ENCODE results near the gene RFX7.

The RFX7 gene

GRCh38 chr15:56215769-56216168 lies 27.9 kb downstream of the RFX7 start:
- peaks cover 94% of the 10 kb centered on the region for H3K36me3 Mint-ChIP-seq (ENCODE audit: low read depth)
- H3K9me3 Mint-ChIP-seq: peaks cover 86% of the 10 kb centered on the region

GRCh38 chr15:56211960-56212550 lies 31.6 kb downstream of the RFX7 start:
- DNase-seq: no peak
- TF ChIP-seq CTCF (IDR thresholded peaks at IDR 0.05): no peak
- H3K27me3 Mint-ChIP-seq (ENCODE audit: low read depth, poor library complexity): no peaks in the 10 kb centered on the region
- no peak overlapping the region for H3K4me3 Mint-ChIP-seq
- H3K36me3 Mint-ChIP-seq (ENCODE audit: low read depth): peaks cover 96% of the 10 kb centered on the region
- H3K4me1 Mint-ChIP-seq: no peaks in the 10 kb centered on the region
- H3K9me3 Mint-ChIP-seq: peaks cover 89% of the 10 kb centered on the region
- H3K27ac Mint-ChIP-seq: no peak overlapping the region

More at GRCh38 chr15:56215769-56216168, 27.9 kb downstream of the RFX7 start:
- Mint-ChIP-seq H3K4me3 (no peak overlapping the region), H3K27ac (no peak overlapping the region), H3K27me3 (ENCODE audit: low read depth, poor library complexity) (no peaks in the 10 kb centered on the region), H3K4me1 (no peaks in the 10 kb centered on the region)
- DNase-seq: no peak
- TF ChIP-seq CTCF (IDR thresholded peaks at IDR 0.05): no peak

- Mint-ChIP-seq H3K36me3 (ENCODE audit: low read depth) (peaks cover 96% of the 10 kb centered on the region), H3K4me3 (no peak overlapping the region), H3K4me1 (no peaks in the 10 kb centered on the region), H3K27ac (no peak overlapping the region), H3K9me3 (peaks cover 90% of the 10 kb centered on the region), H3K27me3 (ENCODE audit: low read depth, poor library complexity) (no peaks in the 10 kb centered on the region)
- no peak for TF ChIP-seq CTCF (IDR thresholded peaks at IDR 0.05)
- no peak for DNase-seq
These were observed 32.6 kb downstream of the RFX7 start for GRCh38 chr15:56211064-56211463.

- H3K9me3 Mint-ChIP-seq: peaks cover 76% of the 10 kb centered on the region
- H3K27me3 Mint-ChIP-seq (ENCODE audit: low read depth, poor library complexity): no peaks in the 10 kb centered on the region
- no peak overlapping the region for H3K4me3 Mint-ChIP-seq
- peaks cover 9% of the 10 kb centered on the region for H3K4me1 Mint-ChIP-seq
- DNase-seq: no peak
- H3K36me3 Mint-ChIP-seq (ENCODE audit: low read depth): peaks cover 97% of the 10 kb centered on the region
- no peak overlapping the region for H3K27ac Mint-ChIP-seq
- no peak for TF ChIP-seq CTCF (IDR thresholded peaks at IDR 0.05)
These were observed 35.0 kb downstream of the RFX7 start for GRCh38 chr15:56208641-56209155.

GRCh38 chr15:56208185-56208584 lies 35.5 kb downstream of the RFX7 start:
- peaks cover 9% of the 10 kb centered on the region for H3K4me1 Mint-ChIP-seq
- peaks cover 71% of the 10 kb centered on the region for H3K9me3 Mint-ChIP-seq
- H3K27ac Mint-ChIP-seq: no peak overlapping the region
- no peak overlapping the region for H3K4me3 Mint-ChIP-seq
- no peak for TF ChIP-seq CTCF (IDR thresholded peaks at IDR 0.05)
- H3K36me3 Mint-ChIP-seq (ENCODE audit: low read depth): peaks cover 96% of the 10 kb centered on the region
- no peaks in the 10 kb centered on the region for H3K27me3 Mint-ChIP-seq (ENCODE audit: low read depth, poor library complexity)
- no peak for DNase-seq

GRCh38 chr15:56207711-56208110 lies 36.0 kb downstream of the RFX7 start:
- DNase-seq: no peak
- H3K27ac Mint-ChIP-seq: no peak overlapping the region
- no peak for TF ChIP-seq CTCF (IDR thresholded peaks at IDR 0.05)
- H3K9me3 Mint-ChIP-seq: peaks cover 69% of the 10 kb centered on the region
- H3K36me3 Mint-ChIP-seq (ENCODE audit: low read depth): peaks cover 96% of the 10 kb centered on the region
- H3K4me1 Mint-ChIP-seq: peaks cover 9% of the 10 kb centered on the region
- H3K27me3 Mint-ChIP-seq (ENCODE audit: low read depth, poor library complexity): no peaks in the 10 kb centered on the region
- H3K4me3 Mint-ChIP-seq: no peak overlapping the region

All from nephron progenitor cell (in vitro differentiated cells).